ENCODE measurements around the gene FAM53B.

The FAM53B gene

DNA sequence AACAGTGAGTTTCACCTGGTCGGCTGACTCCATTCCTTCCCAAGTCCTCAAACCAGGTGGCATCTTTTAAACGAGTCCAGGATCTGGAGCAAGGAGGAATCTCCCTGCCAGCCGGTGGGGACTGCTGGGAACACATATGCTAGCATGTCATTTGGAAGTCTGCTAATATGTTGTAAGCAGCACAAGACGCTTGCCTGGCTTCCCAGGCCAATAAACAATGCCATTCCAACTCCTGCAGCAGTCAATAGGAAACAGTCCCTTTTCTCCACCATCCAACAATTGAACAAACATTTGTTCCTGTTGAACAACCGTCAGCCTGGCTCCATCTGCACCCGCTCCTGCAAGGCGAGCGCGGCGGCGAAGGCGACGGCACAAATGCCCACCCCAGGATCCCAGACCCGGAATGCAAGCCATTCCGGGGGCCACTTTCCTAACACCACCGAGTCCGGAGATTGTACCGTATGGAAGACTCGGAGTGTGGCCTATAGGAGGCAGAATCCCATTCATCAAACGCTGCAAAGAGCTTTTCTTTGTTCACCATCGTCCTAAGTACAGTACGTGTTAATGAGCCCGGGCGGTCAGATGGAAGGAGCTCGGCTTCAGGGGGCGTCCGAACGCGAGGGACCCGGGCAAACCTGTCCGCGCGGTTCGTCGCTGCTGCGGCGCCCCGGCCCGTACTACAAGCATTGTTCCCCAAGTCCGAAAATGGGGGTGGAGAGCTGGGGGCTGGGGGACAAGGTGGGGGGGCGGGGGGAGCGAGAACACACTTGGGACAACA lies 1.6 kb downstream of the FAM53B start:
- DNase-seq (ENCODE audit: low read depth in 2 of 3, low spot score in 1 of 3) = no peak

DNA sequence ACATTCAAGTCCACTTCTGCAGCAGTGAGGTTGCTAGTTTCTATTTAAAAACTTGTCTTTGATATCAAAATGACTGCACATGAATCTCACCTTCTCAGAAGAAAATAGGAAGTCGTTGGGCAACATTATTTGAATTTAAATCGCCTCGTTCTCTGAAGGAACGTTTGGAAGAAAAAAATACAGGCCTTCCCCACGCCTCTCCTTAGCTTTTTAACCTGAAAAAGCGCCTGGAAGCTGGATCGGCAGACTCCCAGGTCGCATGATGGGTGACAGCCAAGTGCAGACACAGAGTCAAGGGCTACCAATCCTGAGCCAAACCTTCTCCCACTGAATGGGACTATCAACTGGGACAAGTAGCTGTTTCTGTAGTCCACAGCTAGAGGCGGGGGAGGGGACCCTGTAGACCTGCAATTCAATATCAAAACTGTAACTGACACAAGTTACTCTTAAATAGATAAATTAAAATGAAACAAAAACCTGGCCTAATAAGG lies 2.2 kb downstream of the FAM53B start:
- DNase-seq (ENCODE audit: low read depth in 2 of 3, low spot score in 1 of 3) = no peak

DNA sequence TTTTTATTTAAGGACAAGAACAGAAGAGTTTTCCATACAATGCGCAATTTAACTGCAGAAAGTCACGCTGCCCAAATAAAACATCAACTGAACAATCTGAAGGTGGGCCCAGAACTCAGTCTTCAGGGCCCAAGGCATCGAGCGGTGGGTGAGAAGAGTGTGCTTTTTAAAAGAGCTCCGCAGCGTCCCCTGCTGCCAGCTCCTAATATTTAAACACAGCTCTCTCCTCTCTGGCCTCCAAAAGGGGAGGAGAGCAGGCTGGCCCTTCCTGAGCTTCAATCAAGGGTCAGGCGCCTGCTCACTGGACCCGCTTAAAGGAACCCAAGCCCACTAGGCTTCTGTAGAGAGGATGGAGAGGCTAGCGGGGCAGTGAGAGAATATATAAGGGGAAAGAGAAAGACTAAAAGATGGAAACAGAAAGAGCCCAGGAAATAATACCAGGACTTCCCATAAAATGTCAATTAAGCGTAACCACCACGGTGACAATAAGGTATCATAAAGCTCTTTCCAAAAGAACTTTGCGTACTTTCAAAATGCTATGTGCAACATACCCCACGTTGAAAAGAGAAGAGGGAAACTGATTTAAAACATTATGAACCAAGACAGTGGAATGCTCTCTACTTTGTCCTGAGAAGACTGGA lies 2.8 kb downstream of the FAM53B start:
- DNase-seq (ENCODE audit: low read depth in 2 of 3, low spot score in 1 of 3) = peak; percentile 51 to 73 (median 69)

DNA sequence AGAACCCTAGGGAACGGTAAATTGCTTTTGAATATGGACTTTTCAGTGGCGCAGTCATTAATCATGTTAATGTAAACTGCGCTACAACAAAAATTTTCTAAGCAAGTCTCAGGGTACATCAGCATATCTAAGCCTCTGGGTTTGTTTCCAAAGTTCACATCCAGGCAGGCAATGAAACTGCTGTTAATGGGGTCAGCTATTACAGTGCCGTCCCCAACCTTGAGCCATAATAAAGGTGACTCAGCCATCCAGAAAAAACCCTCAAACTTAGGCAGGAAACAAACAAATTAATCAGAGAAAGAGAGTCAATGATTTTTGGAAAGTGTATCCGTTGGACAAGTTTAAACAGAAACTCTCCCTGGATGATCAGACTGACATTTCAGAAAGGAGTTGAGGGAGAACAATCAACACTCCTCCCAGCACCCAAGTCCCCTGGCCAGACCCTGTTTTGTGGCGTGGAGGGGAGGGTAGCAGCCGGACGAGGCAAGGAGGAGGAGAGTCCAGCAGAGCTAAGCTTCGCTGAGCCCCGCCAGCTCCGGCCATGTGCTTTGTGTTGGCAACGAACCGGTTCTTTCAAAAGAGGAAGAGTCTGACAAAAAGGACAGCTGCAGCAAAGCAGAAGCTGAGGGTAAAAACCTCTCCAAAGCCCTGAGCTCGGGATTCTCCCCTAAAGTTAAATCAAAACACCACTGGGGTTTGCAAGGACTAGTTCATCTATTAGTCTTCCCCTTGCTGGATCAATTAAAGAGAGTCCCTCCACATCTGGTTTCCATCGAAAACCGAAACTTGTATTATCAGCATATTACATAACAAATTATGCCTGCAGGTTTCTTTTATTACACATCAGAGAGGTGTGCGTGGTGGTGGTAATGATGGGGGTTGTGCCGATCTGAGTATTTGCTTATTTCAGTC lies 3.6 kb downstream of the FAM53B start:
- DNase-seq (ENCODE audit: low read depth in 2 of 3, low spot score in 1 of 3) = no peak

DNA sequence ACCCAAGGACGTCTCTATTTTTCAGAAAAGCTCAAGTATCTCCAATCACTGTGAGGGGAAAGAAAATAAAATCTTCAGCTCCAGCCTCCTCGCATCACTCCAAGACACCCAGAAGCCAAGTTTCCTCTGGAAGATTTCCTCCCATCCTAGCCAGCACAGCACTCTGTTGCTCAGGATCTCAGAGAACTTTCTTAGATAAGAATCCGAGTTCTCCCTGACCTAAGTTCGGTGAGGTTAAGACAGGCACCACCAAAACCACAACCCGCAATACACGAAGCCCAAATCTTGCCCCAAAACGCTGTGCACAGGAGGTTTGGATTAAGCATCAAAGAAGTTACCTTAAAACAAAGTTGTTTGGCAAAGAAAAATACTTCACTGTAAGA lies 4.2 kb downstream of the FAM53B start:
- no peak for DNase-seq (ENCODE audit: low read depth in 2 of 3, low spot score in 1 of 3)

DNA sequence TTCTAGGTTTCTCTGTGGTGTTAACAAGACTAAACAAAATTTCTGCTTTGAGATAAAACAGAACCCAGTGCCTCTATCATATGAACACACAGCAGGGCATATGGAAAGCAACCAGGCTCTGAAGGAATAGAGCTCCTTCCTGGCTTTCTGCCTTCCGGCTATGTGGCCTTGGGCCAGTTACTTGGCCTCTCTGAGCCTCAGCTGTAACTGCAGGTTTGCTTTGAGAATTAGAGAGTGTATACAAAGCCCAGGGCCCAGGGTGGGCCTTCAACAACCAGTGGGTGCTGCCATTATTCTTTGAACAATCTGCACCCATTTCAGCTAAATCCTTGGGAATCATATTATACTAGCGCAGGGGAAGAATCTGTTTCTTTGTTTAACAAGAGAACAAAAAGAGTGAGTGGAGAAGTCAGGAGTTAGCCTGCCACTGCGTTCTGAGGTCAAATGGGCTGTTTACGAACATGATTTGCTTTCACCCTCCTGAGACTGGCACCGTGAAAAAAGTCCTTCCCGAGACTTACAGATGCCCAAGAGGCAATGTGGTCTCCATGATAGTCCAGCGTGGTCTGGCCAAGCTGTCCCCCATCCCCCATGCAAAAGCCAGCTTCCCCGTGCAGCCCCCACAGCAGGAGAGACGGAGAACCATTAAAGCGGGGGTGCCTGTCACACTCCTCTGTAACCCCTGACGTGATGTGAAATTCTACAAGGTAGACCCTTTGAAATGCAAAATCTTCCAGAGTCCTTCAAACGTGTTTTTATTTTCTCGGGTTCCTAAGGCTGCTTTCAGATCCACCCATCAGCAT lies 4.9 kb downstream of the FAM53B start:
- no peak for DNase-seq (ENCODE audit: low read depth in 2 of 3, low spot score in 1 of 3)

DNA sequence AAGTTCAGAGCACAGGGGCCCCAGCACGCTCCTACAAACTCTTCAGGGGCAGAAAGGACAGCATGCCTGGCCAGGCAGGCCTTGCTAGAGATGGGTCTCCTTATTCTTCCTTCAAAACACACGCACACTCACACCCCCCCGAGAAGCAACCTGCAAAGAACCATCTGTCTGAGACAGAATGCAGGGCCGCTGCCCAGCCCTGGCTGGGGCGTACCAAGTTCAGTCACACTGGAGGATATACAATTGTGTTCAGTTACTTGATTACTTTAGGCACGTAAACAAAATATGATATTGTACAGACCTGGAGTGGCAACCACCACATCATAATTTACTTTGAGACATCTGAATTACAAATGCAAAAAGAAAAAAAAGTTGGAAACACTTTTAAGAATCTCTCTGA lies 5.7 kb downstream of the FAM53B start:
- no peak for DNase-seq (ENCODE audit: low read depth in 2 of 3, low spot score in 1 of 3)

DNA sequence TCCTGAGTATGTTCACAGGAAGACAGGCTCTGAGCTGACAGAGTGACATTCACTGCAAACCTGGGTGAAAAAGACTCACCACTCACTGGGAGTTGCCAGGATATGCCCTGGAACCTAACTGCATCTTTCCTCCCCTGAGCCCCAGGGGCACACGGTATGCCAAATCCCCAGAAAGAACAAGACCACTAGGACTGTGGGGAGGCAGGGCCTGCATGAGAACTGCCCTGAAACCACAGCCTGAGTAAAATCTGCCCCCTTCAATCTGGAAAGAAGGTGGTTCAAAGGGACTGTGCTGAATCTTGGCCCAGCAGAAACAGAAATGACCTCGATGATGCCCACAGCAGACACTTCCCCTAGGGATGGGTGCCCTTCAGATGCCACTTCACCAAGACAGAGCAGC lies 6.5 kb downstream of the FAM53B start:
- no peak for DNase-seq (ENCODE audit: low read depth in 2 of 3, low spot score in 1 of 3)

DNA sequence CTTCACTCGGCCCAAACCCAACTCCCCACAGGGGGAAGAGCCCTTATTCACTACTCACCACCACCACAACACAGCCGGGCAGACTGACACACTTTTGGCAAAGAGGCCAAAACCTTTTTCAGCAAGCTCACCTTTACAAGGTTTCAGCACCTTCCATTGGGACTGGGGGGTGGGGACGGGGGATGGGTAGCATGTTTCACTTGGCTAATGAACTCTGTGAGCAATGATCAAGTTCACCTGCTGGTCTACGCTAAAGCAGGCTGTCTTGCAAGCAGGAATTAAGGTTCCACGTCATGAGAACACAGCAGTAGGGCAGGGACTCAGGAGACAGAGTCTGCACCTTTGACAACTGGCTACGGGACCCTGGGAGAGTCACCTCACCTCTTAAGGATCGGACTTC lies 7.0 kb downstream of the FAM53B start:
- no peak for DNase-seq (ENCODE audit: low read depth in 2 of 3, low spot score in 1 of 3)

DNA sequence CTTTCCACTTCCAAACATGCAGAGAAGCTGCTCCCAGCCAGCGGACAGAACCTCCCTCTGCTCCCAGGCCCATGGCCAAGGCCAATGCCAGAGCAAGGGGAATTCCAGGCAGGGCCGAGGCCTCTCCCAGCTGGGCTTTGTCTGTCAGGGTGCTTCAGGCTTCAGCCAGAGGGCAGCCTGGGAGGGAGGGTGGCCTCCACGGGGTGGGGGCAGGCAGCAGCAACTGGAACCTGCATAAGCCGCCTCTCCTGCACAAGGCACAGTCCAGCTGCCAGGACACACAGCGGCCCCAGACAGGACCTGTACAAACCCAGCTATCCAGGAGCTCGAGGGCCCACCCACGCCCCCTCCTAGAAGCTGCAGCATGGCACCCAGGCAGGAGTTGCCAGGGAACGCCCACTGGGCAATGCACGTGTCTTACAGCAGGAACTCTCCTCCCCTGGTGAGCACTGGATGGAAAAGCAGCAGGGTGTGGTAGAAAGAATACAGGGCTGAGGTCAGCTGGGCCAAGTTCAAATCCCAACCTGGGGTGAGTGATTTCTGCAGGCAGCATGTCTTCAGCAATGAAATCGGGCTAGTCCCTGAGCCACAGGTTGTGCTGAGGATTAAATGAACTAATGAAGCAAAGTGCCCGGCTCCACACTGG lies 7.6 kb downstream of the FAM53B start:
- no peak for DNase-seq (ENCODE audit: low read depth in 2 of 3, low spot score in 1 of 3)

DNA sequence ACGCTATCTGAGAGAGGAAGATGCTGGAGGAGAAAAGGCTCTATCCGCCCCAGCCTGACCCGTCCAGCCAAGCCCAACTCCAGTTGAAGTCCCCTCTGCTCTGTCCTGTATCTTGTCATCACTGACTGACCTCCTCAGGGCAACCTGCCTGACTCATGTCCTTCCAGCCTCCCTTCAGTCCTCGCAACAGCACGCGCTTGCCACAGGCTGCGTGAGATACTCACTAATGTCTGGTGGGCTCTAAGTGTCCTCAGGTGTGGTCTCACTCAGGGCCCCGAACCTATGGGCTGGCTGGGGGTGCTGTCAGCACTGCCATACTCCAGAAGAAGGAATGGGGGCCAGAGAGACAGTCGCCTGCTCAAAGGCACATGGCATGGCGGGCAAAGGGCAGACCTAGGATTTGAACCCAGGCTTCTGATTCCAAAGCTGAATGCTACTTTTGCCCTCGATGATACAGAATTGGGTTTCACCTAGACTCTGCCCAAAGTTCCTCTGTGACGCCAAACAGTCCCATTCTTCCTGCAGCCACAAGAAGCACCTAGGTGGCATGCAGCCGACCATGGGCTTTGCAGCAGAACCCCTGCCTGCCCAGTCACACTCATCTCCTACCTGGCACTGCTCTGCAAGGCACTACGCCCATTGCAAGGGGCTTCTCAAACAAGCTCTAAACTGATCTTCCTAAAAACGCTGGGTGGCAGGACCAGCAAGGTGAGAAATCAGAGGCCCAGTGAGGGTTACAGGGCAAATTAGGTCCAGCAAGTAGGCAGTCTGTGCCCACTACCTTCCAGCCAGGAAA lies 8.5 kb downstream of the FAM53B start:
- DNase-seq (ENCODE audit: low read depth in 2 of 3, low spot score in 1 of 3) = no peak

DNA sequence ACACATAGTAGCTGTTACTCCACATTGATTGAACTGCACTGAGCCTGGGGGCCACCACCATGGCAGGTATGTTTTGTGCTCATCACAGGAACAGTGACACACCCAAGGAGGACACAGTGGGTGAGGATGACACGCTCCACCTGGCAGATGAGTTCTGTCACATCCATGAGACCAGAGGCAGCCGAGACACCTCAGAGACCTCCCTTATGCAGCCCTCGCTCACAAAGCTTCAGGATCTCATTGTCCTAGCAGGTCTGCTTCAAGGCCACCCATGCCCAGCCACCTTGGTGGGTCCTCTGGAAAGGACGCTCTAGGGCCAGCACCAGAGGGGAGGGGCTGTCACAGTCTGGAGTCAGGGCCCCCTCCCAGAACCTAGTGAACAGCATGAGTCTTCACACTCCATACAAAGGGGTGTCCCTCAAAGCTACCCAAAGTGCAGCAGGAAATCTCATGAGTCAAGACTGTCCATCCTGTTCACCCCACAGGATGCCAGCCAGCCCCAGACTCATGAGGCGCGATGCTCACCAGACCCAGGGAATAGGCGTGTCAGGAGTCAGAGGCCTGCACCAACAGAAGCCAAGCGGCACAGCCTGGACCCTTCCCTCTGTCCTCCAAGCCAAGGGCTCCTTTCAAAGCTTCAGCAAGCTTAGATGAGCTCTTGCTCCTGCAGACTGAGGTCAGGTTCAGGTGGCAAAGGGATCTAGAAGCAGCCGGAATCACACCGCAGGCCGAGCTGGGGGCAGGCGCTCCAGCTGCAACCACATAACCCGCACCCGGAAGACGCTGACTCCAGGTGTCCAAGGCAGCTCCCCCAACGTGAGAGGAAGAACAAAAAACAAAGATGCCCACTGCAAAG lies 9.6 kb downstream of the FAM53B start:
- no peak for DNase-seq (ENCODE audit: low read depth in 2 of 3, low spot score in 1 of 3)

DNA sequence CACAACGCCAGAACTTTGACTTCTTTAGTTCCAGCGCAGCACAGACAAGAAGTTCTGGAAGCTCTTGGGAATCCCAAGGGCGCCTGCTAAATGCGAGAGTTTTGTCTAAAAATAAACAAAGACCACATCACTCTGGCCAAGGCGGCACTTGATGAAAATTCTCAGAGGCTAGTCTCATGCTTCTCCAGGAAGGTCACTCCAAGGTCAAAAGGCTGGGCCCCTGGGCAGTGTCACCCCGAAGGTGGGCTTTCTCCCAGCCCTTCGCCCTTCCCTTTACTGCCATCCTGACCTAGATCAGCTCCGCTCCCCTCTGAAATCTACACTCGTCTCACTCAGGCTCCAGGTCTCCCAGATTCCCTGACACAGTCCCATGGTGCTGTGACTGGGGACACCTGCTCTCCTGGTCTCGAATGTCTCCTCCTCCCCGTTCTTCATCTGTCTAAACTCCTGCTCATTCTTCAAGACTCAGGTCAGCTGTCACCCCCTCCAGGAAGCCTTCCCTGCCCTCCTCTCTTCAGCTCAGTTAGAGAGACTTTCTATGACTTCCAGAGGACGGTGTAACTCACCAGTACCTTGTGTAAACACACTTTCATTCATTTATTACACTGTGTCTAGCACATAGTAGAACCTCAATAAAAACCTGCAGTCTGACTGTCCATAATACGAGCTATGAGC lies 10.5 kb downstream of the FAM53B start:
- DNase-seq (ENCODE audit: low read depth in 2 of 3, low spot score in 1 of 3) = no peak

DNA sequence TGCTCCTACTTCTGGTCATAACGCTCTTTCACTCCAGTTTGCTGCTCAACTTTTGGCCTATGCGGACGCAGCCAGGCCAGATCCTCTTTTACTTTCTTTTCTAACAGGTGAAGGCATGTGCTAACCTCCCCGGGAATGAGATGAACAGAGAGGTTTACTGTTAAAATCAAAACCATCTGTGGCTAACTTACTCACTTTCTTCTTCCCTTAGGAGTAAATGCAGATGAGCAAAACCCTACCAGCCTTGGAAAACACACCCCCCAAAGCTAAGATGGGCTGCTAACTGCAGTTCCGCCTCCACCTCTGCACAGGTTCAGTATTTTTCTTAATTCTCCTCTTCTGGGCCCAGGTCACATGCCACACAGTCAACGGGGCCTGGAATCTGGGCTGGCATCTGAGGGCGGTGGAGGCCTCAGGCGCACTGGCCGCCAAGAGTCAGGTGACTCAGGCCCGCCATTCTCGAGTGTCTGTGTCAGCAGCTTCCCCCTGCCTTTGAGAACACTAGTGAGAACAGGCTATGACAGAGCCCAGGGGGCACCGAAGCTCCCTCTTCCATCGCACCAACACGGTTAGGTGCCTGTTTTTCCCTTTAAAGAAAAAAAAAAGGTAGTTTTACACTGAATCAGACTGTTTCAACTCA lies 11.1 kb downstream of the FAM53B start:
- DNase-seq (ENCODE audit: low read depth in 2 of 3, low spot score in 1 of 3) = peak in 2 of 3 donors; percentile 59 to 67

DNA sequence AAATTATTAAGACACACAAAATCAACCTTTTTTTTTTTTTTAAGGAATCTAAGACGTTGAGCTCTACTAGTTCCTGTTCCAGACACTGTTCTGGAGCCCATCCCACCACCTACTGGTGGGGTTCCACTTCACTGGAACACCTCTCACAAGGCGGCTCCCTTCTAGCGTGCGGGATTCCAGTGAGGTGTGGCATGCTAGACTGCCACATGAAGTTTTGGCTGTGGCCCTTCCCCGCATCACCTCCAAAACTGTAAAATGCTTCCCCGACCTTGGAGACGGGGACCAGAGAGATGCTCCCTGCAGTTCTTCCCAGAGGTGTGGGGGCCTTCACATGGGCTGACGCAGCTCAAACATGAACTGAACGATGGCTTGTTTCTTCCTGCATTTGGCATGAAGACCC lies 12.6 kb downstream of the FAM53B start:
- DNase-seq (ENCODE audit: low read depth in 2 of 3, low spot score in 1 of 3) = no peak

DNA sequence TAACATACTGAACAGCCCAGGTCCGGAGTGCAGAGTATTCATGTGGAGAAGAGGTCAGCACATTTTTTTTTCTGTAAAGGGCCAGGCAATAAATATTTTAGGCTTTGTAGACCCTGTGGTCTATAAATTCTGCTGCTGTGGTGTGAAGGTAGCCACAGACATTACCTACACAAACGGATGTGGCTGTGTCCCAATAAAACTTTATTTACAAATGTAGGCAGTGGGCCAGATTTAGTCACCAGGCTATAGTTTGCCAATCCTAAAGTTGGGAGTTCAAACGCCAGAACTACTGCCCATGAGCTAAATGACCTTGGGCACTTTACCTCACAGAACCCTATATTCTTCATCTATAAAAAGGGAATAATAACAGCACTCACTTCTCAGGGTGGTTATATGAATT lies 13.4 kb downstream of the FAM53B start:
- DNase-seq (ENCODE audit: low read depth in 2 of 3, low spot score in 1 of 3) = no peak

DNA sequence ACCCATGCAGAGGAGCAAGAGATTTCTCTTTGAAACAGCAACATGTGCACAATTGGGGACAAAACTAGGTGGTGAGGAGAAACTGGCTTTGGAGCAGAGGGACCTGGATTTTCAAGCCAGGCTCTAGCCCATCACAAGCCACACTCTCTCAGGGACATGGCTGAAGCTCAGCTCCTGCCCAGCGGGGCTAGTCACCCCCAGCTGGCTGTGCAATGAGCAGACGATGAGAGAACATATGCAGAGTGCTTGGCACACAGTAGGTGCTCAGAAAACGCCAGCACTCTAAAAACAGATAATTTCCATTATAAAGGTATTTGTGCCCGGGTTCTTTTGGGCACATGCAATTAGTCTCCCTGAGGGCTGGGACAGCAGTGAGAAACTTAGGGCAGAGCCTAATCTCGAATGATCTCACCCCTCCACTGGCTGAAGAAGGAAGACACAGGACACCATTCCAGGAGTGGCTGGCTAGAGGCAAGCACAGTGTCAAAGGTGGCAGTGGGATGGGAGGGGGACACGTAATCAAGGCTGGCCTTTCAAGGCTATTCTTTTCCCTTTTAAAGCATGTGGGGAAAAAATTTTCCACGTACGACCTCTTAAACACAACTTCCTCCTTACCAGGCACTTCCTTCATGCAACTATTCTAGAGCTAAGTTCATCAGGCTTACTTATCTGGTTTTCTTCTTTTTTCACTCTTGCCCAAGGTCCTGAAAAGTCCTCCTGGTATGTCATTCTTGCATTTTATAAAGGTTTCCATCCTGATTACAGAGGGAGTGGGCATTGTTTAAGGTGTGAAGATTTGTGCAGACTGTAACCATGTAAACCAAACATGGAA lies 15.1 kb downstream of the FAM53B start:
- no peak for DNase-seq (ENCODE audit: low read depth in 2 of 3, low spot score in 1 of 3)

Measured in stimulated activated CD4-positive, alpha-beta T cell treated with anti-CD3 and anti-CD28 coated beads, Interleukin-12 subunit alpha, Interleukin-12 subunit beta, amount 100 ng/mL, for 48 hours (primary cell).